ENCODE data around the gene WDR44. TPM values are rescaled to one million over a fixed set of nuclear protein-coding genes. Genes with fewer than 3 reads are reported as not detected.
"Not testable (repeated sequence)": the region's sequence is repeated elsewhere in the genome, so short reads cannot be mapped to it uniquely, and the experiment has no call there.

The WDR44 gene
- total and polyA plus RNA-seq, 2 of the 4 experiments (the other 2 are of a cell fraction): 10.0 to 11.8 TPM

DNA sequence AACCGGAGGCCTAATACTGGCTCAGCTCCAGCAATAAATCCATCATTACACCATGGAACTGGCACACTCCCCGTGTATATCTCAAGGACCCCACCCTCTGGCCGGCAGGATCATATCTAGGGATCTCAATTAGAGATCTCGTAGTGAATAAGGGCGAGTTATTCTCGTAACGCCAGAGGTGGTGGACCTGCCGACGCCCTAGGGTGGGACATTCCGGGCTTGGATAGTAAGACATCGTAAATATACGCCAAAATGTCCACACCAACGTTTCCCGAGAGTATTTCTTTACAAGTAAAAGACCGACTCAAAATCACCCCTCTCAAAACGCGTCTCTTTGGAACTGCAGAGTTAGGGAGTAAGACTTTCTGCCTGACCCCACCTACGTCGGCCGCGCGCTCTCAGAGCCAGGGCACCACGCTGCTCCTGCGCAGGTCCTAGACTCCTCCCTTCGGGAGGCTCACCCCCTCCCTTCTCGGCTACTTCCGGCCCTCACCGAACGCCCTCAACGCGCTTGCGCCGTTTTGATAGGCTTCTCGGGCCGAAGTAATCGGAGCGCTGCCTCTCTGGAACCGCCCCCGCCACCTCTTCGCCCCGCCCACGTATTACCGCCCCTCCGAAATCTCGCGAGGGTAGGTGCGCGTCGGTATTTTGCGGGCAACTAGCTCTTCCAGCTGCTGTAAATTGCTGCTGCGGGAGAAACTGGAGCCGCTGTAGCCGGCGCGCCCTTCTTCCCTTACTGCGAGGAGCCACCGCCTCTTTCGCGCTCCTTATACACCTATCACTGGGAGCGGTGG is at the start of gene WDR44 (continued):
- TF ChIP-seq, protein P1, sequence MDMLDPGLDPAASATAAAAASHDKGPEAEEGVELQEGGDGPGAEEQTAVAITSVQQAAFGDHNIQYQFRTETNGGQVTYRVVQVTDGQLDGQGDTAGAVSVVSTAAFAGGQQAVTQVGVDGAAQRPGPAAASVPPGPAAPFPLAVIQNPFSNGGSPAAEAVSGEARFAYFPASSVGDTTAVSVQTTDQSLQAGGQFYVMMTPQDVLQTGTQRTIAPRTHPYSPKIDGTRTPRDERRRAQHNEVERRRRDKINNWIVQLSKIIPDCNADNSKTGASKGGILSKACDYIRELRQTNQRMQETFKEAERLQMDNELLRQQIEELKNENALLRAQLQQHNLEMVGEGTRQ (IDR thresholded peaks at IDR 0.05; ENCODE audit: low read depth, low read length): no peak
- TF ChIP-seq SMC3 (IDR thresholded peaks at IDR 0.05; ENCODE audit: low read depth, low read length) (no peak), CHD1 (IDR thresholded peaks at IDR 0.05; ENCODE audit: low read depth, low read length) (no peak)

DNA sequence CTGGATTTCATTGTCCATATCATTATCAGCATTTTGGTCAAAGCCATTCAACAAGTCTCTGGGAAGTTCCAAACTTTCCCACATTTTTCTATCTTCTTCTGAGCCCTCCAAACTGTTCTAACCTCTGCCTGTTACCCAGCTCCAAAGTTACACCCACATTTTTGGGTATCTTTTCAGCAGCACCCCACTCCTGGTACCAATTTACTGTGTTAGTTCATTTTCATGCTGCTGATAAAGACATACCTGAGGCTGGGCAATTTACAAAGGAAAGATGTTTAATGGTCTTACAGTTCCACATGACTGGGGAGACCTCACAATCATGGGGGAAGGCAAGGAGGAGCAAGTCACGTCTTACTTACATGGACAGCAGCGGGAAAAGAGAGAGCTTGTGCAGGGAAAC is 40.1 kb upstream of the WDR44 start:
- dilution Hi-C loops (cut with HindIII; ENCODE audit: low sequenced_read_pairs, unreplicated experiment); H3K9me3 ChIP-seq (ENCODE audit: control insufficient read depth, insufficient read depth, low read length); H3K27me3 ChIP-seq (ENCODE audit: control insufficient read depth, insufficient read depth, low read length); CTCF ChIA-PET; DNase-seq; H3K4me1 ChIP-seq (ENCODE audit: control insufficient read depth, insufficient read depth, low read length); ATAC-seq (ENCODE audit: low read depth); H4K5ac ChIP-seq (ENCODE audit: low read depth, low read length); H2AK9ac ChIP-seq (replicated peaks; ENCODE audit: low read depth, low read length, poor library complexity); H3K9ac ChIP-seq (ENCODE audit: low read depth, low read length); H3K18ac ChIP-seq (ENCODE audit: low read depth, low read length); H3K23ac ChIP-seq (ENCODE audit: low read depth, low read length); H3K4ac ChIP-seq (ENCODE audit: low read depth, low read length); H2AK5ac ChIP-seq (ENCODE audit: low read depth, low read length); intact Hi-C loops (cut with micrococcal nuclease); H2AFZ ChIP-seq (replicated peaks; ENCODE audit: low read length, poor library complexity); POLR2A ChIA-PET (ENCODE audit: unreplicated experiment); H2BK120ac ChIP-seq (ENCODE audit: low read depth, low read length); BruUV-seq (replicated peaks); H4K8ac ChIP-seq (ENCODE audit: low read depth in 2 of 2, low read length in 2 of 2); H4K91ac ChIP-seq (ENCODE audit: insufficient read depth, low read depth, low read length); H3K79me1 ChIP-seq (ENCODE audit: low read depth in 1 of 2, low read length in 2 of 2); H2BK20ac ChIP-seq (ENCODE audit: low read depth, low read length); H4K20me1 ChIP-seq (ENCODE audit: insufficient read depth, low read length); H3K56ac ChIP-seq (ENCODE audit: extremely low read depth, insufficient read depth, low read length); H3K14ac ChIP-seq (replicated peaks; ENCODE audit: low read depth, low read length); H2BK5ac ChIP-seq (ENCODE audit: low read depth, low read length, poor library complexity, severe bottlenecking); in situ Hi-C loops (cut with MboI; ENCODE audit: low sequenced_read_pairs); H3K4me2 ChIP-seq (ENCODE audit: low read depth, low read length); H3K4me3 ChIP-seq (ENCODE audit: insufficient read depth, low read depth, low read length); H3K27ac ChIP-seq (ENCODE audit: insufficient read depth, low read length); H3K9me1 ChIP-seq (ENCODE audit: insufficient read depth, low read length); H3K36me3 ChIP-seq (ENCODE audit: control insufficient read depth, insufficient read depth, low read length); H2BK15ac ChIP-seq (ENCODE audit: low read depth, low read length): not testable (repeated sequence)
- no CpG with 5 or more reads among the region's 2 CpGs for WGBS, 2 experiments (ENCODE audit: extremely low coverage in 2 of 2, insufficient read length in 1 of 2)

Measured in IMR-90 (cell line).